HG03039 (cell line): ENCODE measurements around the gene ADAD2.
A peak's percentile ranks its signal among the peaks of the same experiment; 100 is the strongest.

Source experiments
- ATAC-seq: cut with Tn5 transposase; IDR thresholded peaks from one replicate; pipeline ENCODE4 v1.9.1; 2021; ENCODE audit warnings: mild to moderate bottlenecking, moderate library complexity; ENCODE audit not compliant: unreplicated experiment

The ADAD2 gene

DNA sequence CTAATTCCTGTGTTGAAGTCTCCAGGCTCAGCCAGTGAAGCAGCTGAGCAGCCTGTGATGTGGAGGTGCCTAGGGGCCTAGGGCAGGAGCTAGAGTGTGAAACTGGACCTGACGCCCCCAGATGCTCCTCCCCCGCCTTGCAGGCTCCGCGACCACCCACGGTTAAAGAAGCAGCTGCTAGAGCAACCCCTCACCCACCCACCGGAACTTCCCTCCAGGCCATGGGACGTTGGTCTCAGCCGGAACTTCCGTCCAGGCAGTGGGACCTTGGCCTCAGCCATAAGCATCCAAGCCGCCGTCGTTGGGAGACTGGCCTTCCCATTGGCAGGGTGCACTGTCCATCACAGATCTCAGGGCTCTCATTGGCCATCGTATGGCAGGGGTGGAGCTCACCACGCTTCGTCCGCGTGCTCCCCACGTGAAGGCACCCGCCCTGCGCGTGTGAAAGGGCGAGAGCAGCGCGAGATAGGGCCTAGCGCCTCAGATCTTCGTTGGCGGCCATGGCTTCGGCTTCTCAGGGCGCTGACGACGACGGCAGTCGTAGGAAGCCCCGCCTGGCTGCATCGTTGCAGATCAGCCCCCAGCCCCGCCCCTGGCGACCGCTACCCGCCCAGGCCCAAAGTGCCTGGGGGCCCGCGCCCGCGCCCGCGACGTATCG is at the start of gene ADAD2:
Gene ADAD2, plus strand, starts transcription at position 427 of the 658 bp plus-strand sequence. Its CDS starts 74 bp downstream, at position 501.
- no peak for ATAC-seq

DNA sequence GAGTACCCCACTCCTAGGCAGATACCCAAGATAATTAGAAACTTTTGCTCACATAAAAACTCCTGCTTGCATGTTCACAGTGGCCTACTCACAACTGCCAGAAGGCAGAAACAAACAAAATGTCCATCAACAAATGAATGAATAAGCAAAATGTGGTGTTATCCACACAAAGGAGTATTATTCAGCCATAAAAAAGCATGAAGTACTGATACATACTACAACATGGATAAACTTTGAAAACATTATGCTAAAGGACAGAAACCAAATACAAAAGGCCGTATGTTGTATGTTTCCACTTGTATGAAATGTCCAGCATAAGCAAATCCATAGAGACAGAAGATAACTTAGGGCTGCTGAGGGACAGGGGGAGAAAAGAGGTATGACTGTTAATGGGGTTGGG is 47.9 kb upstream of the ADAD2 start:
- ATAC-seq: no peak

DNA sequence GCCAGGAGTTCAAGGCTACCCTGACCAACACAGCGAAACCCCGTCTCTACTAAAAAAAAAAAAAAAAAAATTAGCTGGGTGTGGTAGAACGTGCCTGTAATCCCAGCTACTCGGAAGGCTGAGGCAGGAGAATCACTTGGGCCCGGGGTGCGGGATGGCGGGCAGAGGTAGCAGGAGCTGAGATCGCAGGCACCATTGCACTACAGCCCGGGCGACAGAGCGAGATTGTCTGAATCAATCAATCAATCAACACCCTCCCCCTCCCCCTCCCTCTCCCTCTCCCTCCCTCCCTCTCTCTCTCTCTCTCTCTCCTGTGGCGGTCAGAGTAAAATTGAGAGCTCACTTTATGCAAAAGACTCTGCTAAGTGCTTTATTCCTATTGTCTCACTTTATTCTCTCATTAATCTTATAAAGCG is 47.2 kb upstream of the ADAD2 start:
- no peak for ATAC-seq

DNA sequence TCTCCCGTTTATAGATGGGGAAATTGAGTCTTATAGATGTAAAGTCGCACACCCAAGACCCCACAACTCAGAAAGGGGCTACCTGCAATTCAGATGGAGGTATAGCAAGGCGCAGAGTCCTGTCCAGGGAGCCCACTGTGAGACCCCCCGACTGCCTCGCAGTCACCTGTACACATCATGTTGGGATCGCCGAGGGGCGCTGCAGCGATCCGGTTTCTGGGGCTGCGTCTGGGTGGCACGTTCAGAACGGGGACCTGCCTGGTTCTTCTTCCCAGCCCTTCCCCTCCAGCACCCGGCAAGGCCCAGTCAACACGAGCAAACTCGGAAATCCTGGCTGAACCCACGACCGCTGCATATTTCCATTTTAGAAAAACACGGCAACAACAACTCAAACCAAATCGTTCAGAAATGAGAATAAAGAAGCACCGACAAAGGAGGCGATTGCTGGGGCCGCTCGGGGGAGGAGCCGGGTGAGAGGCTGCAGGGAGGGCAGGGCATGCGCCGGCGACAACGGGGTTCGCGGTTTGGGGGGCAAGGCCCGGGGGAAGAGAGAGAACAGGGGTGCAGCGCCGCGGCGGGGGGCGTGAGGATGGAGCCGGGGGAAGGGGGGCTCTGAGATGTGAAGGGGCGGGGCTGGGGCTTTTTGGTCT is 46.6 kb upstream of the ADAD2 start:
- no peak for ATAC-seq

DNA sequence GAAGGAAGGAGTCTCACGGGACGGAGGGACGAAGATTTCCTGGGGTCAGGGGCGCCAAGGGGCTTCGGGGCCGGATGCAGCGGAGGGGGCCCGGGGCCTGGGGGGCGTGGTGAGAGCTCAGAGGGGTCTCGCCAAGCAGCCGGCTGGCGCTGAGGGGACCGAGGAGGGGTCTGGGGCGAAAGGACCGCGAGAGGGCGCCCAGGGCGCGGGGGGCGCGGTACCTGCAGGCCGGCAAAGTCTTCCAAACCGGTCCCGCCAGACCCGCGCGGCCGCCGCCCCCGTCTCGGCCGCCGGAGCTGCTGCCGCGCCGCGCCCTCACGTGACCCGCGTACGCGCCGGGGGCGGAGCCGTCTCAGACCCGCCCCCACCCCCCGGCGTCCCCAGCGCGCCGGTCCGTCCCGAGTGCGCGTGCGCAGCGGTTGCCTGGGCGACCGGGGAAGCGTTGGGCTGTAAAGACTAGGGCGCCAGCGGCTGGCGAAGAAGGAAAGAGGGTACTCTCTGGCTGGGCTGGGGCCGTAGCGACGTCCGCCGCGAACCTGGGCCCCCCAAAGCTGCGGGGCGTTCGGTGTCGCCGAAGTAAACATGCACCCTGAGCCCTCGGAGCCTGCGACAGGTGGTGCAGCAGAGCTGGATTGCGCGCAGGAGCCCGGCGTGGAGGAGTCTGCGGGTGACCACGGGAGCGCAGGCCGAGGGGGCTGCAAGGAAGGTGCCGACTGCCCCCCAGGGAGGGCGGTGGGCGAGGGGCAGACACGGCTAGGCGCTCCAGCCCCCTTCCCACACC is 45.9 kb upstream of the ADAD2 start, which contains the start of the genes DNAAF1 and HSDL1:
Gene DNAAF1, plus strand, starts transcription at position 450 of the 781 bp plus-strand sequence. Its CDS starts 133 bp downstream, at position 583.
Gene HSDL1, minus strand, starts transcription at position 319 of the 781 bp plus-strand sequence. CDS start 13,856 bp downstream, outside the sequence.
- ATAC-seq: peak; percentile 85

DNA sequence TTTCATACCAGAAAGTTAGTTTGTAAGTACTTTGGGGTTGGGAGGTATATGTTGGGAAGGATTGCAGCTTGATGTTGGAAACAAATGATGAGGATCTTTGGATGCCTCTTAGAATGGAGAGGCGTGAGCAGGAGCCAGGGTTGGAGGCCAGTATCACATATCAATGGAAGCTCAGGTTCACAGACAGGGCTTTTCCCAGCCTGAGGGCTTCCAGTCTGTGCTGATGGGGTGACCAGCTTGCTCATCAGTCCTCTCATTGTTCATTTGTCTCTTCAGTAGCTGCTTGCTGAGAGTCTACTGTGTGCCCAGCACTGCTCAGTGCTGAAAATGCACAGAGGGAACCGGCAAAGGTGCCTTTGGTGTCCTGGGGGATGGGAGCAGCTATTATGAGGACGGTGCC is 40.0 kb upstream of the ADAD2 start:
- no peak for ATAC-seq

DNA sequence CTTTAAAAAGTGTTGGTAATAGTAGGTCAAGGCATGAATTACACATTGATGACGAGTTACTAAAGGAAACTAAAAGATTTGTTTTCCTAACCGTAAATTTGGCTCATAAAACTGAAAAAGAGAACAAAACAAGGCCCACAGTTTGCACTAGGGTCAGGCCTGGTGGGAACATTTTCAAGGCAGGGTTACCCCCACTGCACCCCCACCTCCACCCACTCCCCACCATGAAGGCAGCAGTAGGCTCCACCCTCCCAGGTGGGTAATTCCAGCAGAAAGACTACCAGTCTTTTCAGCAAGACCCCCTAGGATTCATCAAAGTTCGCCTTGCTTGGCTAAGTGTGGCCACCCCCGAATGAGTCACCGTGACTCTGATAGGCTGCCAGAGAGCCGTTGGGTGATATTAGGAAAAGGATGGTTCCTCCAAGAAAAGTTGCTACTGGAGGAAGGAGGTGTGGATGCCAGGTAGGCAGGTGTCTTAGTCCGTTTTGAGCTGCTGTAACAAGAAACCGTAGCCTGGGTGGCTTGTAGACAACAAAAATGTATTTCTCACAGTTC is 37.2 kb upstream of the ADAD2 start:
- ATAC-seq: no peak

DNA sequence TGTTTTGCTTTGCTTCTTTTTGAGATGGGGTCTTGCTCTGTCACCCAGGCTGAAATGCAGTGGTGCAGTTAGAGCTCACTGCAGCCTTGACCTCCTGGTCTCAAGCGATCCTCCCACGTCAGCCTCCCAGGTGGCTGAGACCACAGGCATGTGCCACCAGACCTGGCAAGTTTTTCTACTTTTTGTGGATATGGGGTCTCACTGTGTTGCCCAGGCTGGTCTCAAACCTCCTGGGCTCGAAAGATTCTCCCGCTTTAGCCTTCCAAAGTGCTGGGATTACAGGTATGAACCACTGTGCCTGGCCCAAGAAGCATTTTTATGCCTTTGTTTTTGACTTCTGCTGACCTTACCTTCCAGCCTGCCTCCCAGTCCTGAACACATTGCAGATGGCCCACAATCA is 35.7 kb upstream of the ADAD2 start:
- ATAC-seq: no peak

DNA sequence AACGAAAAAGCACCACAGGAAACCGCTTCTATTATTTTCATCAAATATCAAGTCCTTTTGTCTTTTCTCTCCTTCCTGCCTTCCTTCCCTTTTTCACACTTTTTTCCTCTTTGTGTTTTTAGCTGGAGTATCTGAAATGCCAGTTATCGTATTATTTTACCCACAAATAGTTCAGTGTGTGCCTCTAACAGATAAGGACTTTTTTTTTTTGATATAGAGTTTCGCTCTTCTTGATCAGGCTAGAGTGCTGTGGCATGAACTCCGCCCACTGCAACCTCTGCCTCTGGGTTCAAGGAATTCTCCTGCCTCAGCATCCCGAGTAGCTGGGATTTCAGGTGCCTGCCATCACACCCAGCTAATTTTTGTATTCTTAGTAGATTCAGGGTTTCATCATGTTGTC is 35.2 kb upstream of the ADAD2 start:
- ATAC-seq: no peak

DNA sequence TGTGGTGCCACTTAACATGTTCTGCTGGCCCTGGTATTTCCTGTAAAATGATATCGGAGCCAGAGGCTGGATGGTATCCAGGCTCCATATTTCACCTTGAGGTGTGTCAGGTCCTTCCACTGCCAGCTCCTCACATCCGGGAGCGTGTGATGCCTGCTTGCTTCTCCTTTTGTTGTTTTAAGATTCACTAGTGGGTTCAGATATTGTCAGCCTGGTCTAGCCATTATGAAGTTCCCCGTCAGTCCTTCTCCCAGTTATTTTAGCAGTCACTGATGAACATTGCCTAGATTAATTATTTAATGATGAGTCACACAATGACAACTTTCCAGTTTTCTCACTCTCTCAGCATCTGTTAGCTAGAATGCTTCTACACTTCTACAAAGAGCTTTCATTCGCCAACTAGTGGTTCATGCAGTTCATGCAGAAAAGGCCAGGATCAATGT is 34.6 kb upstream of the ADAD2 start:
- no peak for ATAC-seq

DNA sequence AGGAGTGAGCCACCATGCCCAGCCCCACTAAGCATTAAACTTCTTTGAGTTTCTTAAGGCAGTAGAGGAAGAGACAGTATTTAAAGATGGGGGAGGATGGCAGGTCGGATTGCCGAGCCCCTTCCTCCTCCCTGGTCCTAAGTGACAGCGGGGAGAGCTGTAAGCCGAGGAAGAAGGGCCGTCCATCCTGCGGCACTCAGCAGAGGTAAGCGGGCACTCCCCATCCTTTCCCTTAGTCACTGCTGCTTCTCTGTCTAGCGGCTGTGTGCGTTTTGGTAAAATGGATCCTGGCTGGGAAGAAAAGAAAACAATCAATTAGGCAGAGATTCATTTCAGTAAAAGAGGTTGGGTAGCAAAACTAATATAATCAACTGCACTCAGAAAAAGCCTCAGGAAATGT is 31.9 kb upstream of the ADAD2 start:
- ATAC-seq: no peak

DNA sequence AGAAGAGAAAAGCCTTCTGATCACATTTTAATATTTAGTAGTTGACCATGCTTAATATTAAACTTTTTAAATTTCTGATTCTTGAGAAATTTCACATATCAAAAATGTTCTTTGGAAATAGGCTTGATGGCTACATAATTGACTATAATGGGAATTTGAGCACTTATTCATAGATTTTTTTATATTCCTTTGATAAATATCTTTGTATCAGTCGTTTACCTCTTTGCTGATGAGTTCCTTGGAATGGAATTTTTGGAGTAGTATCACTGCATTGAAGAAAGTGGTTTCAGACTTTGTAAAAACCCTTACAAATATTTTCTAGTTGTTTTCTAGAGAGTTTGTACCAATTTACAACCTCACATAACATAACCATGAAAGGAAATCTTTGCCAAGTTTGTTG is 31.2 kb upstream of the ADAD2 start:
- ATAC-seq: no peak

DNA sequence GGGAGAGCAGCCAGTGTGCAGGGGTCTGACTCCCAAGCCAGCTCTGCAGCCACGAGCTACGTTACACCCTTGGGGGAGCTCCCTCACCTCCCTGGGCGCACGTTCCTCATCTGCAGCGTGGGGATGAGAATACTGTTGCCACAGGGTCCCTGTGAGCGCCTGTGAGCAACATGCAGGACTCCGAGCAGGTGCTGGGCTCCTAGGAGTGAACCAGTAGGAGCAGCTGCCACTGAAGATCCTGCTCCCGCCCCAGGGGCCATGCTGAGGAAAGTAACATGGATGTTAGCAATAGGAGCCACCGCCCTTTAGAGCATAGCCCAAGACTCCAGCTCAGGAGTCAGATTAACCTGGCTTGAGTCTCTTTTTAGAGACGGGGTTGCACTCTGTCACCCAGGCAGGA is 29.9 kb upstream of the ADAD2 start:
- no peak for ATAC-seq

DNA sequence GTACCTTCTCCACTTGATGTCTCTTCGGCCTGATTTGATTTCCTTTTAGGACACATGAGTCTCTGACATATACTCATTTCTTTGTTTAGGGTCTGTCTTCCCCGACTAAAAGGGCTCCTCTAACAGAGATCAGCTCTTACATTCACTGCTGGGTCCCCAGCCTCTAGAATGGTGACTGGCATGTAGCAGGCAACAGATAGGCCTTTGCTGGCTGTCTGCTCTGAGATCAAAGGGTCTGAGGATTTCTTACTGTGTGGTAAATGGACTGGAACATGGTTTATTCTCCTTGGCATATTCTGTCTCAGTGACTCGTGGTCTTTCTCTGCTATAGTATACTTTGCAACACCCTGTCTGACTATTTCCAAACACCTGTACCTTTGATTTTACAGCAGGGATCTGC is 29.2 kb upstream of the ADAD2 start:
- ATAC-seq: no peak

DNA sequence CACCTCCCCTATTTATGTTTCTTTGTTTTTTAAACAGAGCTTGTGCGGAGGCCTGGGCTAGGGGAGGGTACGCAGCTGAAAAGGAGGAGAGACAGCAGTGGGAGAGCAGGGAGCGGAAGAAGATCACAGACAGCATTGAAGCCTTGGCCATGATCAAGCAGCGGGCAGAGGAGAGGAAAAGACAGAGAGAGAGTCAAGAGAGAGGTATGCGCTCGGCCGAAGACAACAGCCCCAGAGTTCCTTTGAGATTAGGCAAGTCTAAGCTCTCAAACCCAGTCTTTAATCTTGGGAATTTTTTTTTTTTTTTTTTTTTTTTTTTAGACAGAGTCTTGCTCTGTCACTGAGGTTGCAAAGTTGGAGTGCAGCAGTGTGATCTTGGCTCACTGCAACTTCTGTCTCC is 25.2 kb upstream of the ADAD2 start:
- no peak for ATAC-seq

DNA sequence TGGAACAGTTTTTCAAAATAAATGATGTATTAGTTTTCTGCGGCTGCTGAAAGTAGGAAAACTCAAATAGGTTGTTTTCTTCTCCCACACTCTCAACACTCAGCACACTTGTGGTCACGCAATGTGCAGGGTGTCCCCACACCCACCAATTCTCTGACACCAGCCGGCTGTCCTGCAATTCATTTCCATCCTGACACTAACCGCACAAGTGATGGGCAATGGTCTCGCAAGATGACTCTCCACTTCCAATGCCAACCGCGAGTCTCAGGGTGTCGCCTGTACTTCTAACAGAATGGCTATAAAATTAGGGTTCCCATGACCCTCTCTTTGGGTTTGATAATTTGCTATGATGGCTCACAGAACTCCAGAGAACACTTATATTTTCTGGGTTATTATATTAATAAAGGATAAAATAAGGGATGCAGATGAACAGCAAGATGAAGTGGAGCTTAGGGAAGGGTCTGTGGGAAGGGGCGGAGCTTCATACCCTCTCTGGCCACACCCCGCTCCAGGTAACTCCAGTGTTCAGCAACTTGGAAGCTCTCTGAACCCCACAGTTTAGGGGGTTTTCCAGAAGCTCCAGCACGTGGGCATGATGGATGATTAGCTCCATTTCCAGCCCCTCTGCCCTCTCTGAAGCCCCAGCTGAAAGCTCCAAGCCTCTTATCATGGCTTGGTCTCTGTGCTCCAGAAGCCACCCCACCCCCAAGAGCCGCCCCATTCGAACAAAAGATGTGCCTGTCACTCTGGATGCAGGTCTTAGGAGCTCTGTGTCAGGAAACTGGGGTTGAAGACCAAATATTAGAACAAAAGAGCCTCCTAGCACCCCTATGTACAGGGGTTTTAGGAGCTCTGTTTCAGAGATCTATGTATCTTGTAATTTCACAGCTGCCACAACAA is 23.9 kb upstream of the ADAD2 start:
- ATAC-seq: no peak

DNA sequence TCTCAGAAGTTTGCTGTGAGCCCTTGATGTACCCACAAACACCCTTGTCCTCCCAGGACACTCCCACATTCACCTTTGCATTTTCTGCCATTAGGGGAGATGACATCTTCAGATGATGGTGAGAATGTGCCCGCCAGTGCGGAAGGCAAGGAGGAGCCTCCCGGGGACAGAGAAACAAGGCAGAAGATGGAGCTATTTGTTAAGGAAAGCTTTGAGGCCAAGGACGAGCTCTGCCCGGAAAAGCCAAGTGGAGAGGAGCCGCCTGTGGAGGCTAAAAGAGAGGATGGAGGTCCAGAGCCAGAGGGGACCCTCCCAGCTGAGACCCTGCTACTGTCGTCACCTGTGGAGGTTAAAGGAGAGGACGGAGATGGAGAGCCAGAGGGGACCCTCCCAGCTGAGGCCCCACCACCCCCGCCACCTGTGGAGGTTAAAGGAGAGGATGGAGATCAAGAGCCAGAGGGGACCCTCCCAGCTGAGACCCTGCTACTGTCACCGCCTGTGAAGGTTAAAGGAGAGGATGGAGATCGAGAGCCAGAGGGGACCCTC is 21.1 kb upstream of the ADAD2 start:
- no peak for ATAC-seq

DNA sequence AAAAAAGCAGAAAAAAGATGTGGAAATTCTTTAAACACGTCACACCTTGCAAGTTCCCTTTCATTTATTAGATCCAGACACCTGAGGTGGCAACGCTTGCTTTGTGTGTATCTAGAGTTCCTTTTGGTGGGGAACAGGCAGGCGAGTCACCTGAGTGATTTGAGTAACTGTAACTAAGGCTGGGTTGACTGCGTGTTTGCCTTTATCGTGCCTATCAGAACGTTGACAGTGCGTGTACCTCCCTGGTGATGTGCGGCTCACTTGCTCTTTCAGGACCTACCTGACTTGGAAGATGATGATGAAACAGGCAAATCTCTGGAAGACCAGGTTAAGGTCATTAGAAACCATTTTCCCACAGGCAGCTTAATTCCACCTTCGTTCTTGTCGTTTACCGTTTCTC is 16.6 kb upstream of the ADAD2 start:
- no peak for ATAC-seq

DNA sequence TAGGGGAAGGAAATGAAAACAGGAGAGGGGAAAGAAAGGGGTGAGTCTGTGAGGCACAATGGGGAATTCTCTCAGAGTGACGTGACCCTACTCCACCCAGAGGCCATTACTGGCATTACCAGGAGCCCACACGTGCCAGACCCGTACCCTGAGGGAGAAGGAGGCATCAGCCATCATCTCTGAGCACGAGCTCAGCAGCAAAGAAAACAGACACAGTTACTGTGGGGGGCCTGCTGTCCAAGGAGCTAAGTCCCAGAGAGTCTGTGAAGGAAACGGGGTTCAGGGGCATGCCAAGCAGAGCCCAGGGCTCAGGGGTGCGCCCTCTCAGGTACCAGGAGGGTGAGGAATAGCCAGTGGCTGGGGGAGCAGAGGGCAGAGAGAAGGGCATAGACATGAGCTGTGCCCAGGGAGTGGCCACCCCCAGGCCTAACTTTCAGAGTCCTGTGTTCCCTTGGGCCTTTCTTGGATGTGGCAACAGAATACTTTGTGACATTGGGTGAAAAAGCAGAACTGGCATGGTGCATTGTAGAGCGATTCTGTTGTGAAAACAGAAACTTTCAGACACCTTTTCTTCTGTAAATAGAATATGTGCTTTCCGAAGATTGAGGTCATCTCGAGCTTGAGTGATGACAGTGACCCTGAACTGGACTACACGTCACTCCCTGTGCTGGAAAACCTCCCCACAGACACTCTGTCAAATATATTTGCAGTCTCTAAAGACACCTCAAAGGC is 15.4 kb upstream of the ADAD2 start:
- peak; percentile 44 for ATAC-seq
